ENCODE results near the gene HBA1. TPM values are rescaled to one million over a fixed set of nuclear protein-coding genes. Genes with fewer than 3 reads are reported as not detected.

HBA1 gene
- total RNA-seq, 2 donors from 2014 or later = 1.1 TPM; not detected in 1

- Histone ChIP-seq H3K4me1 (ENCODE audit: control insufficient read depth, insufficient read depth, low read length) (no peaks in the 10 kb centered on the region), H3K27ac (ENCODE audit: low read depth, low read length) (no peak overlapping the region), H3K36me3 (ENCODE audit: control insufficient read depth, insufficient read depth, low read length) (peaks cover 4% of the 10 kb centered on the region), H3K9me3 (ENCODE audit: control insufficient read depth, low read length) (no peaks in the 10 kb centered on the region), H3K27me3 (ENCODE audit: control insufficient read depth, insufficient read depth, low read length, poor library complexity, severe bottlenecking) (peaks cover 74% of the 10 kb centered on the region), H3K9ac (ENCODE audit: extremely low read depth, low read length, poor library complexity, severe bottlenecking) (no peak overlapping the region), H3K4me3 (ENCODE audit: low read length) (no peak overlapping the region)
- H3K9me3 Mint-ChIP-seq = no peaks in the 10 kb centered on the region
- DNase-seq = no peak
- H3K36me3 Mint-ChIP-seq (ENCODE audit: low read depth) = peaks cover 7% of the 10 kb centered on the region
- 73 to 75% methylated on average over 7 to 11 of the region's 11 CpGs for WGBS, 2 experiments (ENCODE audit: insufficient coverage in 1 of 2, insufficient read length in 1 of 2)
- peaks cover 65% of the 10 kb centered on the region for H3K27me3 Mint-ChIP-seq (ENCODE audit: insufficient read depth)
- no peak overlapping the region for H3K4me3 Mint-ChIP-seq
- no peak overlapping the region for H3K27ac Mint-ChIP-seq
- TF ChIP-seq, protein P1, sequence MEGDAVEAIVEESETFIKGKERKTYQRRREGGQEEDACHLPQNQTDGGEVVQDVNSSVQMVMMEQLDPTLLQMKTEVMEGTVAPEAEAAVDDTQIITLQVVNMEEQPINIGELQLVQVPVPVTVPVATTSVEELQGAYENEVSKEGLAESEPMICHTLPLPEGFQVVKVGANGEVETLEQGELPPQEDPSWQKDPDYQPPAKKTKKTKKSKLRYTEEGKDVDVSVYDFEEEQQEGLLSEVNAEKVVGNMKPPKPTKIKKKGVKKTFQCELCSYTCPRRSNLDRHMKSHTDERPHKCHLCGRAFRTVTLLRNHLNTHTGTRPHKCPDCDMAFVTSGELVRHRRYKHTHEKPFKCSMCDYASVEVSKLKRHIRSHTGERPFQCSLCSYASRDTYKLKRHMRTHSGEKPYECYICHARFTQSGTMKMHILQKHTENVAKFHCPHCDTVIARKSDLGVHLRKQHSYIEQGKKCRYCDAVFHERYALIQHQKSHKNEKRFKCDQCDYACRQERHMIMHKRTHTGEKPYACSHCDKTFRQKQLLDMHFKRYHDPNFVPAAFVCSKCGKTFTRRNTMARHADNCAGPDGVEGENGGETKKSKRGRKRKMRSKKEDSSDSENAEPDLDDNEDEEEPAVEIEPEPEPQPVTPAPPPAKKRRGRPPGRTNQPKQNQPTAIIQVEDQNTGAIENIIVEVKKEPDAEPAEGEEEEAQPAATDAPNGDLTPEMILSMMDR (conservative IDR thresholded peaks at IDR 0.05) = no peak
- peaks cover 13% of the 10 kb centered on the region for H3K4me1 Mint-ChIP-seq
Measured at GRCh38 chr16:177981-178667, 1.6 kb downstream of the HBA1 start.

DNA sequence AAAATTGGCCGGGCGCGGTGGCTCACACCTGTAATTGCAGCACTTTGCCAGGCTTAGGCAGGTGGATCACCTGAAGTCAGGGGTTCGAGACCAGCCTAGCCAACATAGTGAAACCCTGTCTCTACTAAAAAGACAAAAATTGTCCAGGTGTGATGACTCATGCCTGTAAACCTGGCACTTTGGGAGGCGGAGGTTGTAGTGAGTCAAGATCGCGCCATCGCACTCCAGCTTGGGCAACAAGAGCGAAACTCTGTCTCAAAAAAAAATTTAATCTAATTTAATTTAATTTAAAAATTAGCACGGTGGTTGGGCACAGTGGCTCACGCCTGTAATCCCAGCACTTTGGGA, 2.2 kb downstream of the HBA1 start:
- H3K36me3 Mint-ChIP-seq (ENCODE audit: low read depth) = peaks cover 7% of the 10 kb centered on the region
- Histone ChIP-seq H3K4me1 (ENCODE audit: control insufficient read depth, insufficient read depth, low read length) (no peaks in the 10 kb centered on the region), H3K27ac (ENCODE audit: low read depth, low read length) (no peak overlapping the region), H3K27me3 (ENCODE audit: control insufficient read depth, insufficient read depth, low read length, poor library complexity, severe bottlenecking) (peaks cover 69% of the 10 kb centered on the region), H3K4me3 (ENCODE audit: low read length) (no peak overlapping the region), H3K9ac (ENCODE audit: extremely low read depth, low read length, poor library complexity, severe bottlenecking) (no peak overlapping the region), H3K36me3 (ENCODE audit: control insufficient read depth, insufficient read depth, low read length) (peaks cover 4% of the 10 kb centered on the region), H3K9me3 (ENCODE audit: control insufficient read depth, low read length) (no peaks in the 10 kb centered on the region)
- no peak overlapping the region for H3K27ac Mint-ChIP-seq
- WGBS, 2 experiments (ENCODE audit: insufficient coverage in 1 of 2, insufficient read length in 1 of 2) = 90% methylated on average over 10 of the region's 11 CpGs
- no peak for DNase-seq
- peaks cover 13% of the 10 kb centered on the region for H3K4me1 Mint-ChIP-seq
- peaks cover 60% of the 10 kb centered on the region for H3K27me3 Mint-ChIP-seq (ENCODE audit: insufficient read depth)
- H3K4me3 Mint-ChIP-seq = no peak overlapping the region
- no peaks in the 10 kb centered on the region for H3K9me3 Mint-ChIP-seq
- TF ChIP-seq, protein P1 (conservative IDR thresholded peaks at IDR 0.05) = no peak

- no peak overlapping the region for H3K9ac ChIP-seq (ENCODE audit: extremely low read depth, low read length, poor library complexity, severe bottlenecking)
Measured at GRCh38 chr16:179211-180092, 3.0 kb downstream of the HBA1 start.

More at GRCh38 chr16:179211-180092, 3.0 kb downstream of the HBA1 start:
- WGBS, 2 experiments (ENCODE audit: insufficient coverage in 1 of 2, insufficient read length in 1 of 2) = 85 to 88% methylated on average over 13 to 17 of the region's 17 CpGs
- no peaks in the 10 kb centered on the region for H3K4me1 ChIP-seq (ENCODE audit: control insufficient read depth, insufficient read depth, low read length)
- H3K27me3 Mint-ChIP-seq (ENCODE audit: insufficient read depth) = peaks cover 52% of the 10 kb centered on the region
- H3K36me3 Mint-ChIP-seq (ENCODE audit: low read depth) = peaks cover 10% of the 10 kb centered on the region
- no peak overlapping the region for H3K4me3 ChIP-seq (ENCODE audit: low read length)
- no peak overlapping the region for H3K27ac ChIP-seq (ENCODE audit: low read depth, low read length)
- H3K27me3 ChIP-seq (ENCODE audit: control insufficient read depth, insufficient read depth, low read length, poor library complexity, severe bottlenecking) = peaks cover 61% of the 10 kb centered on the region
- no peaks in the 10 kb centered on the region for H3K9me3 Mint-ChIP-seq
- H3K4me1 Mint-ChIP-seq = peaks cover 12% of the 10 kb centered on the region
- peaks cover 7% of the 10 kb centered on the region for H3K36me3 ChIP-seq (ENCODE audit: control insufficient read depth, insufficient read depth, low read length)
- DNase-seq = no peak
- no peaks in the 10 kb centered on the region for H3K9me3 ChIP-seq (ENCODE audit: control insufficient read depth, low read length)
- no peak overlapping the region for H3K4me3 Mint-ChIP-seq
- TF ChIP-seq, protein P1 (conservative IDR thresholded peaks at IDR 0.05) = no peak
- H3K27ac Mint-ChIP-seq = no peak overlapping the region
